ENCODE measurements around the gene LRRC26.

GRCh38 chr9:137162505-137163364 is 7.1 kb downstream of the LRRC26 start:
- TF ChIP-seq, protein P1, sequence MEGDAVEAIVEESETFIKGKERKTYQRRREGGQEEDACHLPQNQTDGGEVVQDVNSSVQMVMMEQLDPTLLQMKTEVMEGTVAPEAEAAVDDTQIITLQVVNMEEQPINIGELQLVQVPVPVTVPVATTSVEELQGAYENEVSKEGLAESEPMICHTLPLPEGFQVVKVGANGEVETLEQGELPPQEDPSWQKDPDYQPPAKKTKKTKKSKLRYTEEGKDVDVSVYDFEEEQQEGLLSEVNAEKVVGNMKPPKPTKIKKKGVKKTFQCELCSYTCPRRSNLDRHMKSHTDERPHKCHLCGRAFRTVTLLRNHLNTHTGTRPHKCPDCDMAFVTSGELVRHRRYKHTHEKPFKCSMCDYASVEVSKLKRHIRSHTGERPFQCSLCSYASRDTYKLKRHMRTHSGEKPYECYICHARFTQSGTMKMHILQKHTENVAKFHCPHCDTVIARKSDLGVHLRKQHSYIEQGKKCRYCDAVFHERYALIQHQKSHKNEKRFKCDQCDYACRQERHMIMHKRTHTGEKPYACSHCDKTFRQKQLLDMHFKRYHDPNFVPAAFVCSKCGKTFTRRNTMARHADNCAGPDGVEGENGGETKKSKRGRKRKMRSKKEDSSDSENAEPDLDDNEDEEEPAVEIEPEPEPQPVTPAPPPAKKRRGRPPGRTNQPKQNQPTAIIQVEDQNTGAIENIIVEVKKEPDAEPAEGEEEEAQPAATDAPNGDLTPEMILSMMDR (IDR thresholded peaks at IDR 0.05) = no peak
- TF ChIP-seq EP300 (IDR thresholded peaks at IDR 0.05) = no peak

All from sigmoid colon (tissue), 4 donors.